Measurements from ENCODE around the gene IL1RN. TPM values are rescaled to one million over a fixed set of nuclear protein-coding genes. Genes with fewer than 3 reads are reported as not detected.

The IL1RN gene
- total and polyA plus RNA-seq, 2 of the 8 experiments (the other 6 are each of a cell fraction or from before 2014, with no cell fraction given), result not detected

DNA sequence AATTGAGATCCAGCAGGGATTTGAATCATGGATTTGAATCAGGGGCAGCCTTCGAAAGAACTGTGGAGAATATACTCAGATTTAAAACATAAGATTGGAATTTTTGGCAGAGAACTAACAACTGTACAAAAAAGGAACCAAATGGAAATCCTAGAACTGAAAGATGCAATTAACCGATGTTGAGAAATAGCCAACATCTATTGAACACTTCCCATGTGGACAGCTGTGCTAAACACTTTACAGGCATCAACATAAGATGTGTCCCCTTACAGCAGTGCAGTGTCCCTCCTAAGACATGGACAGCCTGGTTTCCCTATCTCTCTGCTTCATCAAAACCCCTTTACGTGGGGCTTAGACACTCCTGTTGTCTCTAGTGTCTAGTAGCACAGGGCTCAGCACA, 3.7 kb upstream of the IL1RN start:
- H3K9me3 ChIP-seq (ENCODE audit: insufficient read depth in 2 of 2, low read depth in 1 of 2, low read length in 1 of 2), result no peaks in the 10 kb centered on the region
- no peak overlapping the region for H2BK12ac ChIP-seq (ENCODE audit: low read depth, low read length)
- no peak overlapping the region for H2BK5ac ChIP-seq (ENCODE audit: low read depth, low read length)
- H2BK20ac ChIP-seq (ENCODE audit: low read length), result no peak overlapping the region
- no peak overlapping the region for H2AFZ ChIP-seq (ENCODE audit: low read length)
- no peaks in the 10 kb centered on the region for H3K36me3 ChIP-seq (ENCODE audit: control insufficient read depth in 2 of 4, insufficient read depth in 4 of 4, low read length in 3 of 4)
- ChIA-PET POLR2A (ENCODE audit: partially characterized antibody) (no interaction called here), CTCF (ENCODE audit: partially characterized antibody) (interaction anchor here (1.6 to 1.7 kb wide), 2 partner anchors 10 to 13 kb away, joined by 4 to 9 read pairs; no protein-coding TSS in a partner anchor)
- no peak overlapping the region for H3K56ac ChIP-seq (replicated peaks; ENCODE audit: insufficient read length, low read depth, low read length)
- TF ChIP-seq, protein P1, sequence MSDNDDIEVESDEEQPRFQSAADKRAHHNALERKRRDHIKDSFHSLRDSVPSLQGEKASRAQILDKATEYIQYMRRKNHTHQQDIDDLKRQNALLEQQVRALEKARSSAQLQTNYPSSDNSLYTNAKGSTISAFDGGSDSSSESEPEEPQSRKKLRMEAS (IDR thresholded peaks at IDR 0.05), result no peak
- TF ChIP-seq SIN3A (conservative IDR thresholded peaks at IDR 0.05 in 1 of 2, IDR thresholded peaks at IDR 0.05 in 1 of 2; ENCODE audit: low read depth in 1 of 2, low read length in 2 of 2) (no peak), KDM5A (IDR thresholded peaks at IDR 0.05; ENCODE audit: low read length) (no peak), EGR1 (IDR thresholded peaks at IDR 0.05; ENCODE audit: borderline replicate concordance, low read depth, low read length) (no peak), TBP (IDR thresholded peaks at IDR 0.05; ENCODE audit: low read depth, low read length) (no peak), EZH2 (IDR thresholded peaks at IDR 0.05; ENCODE audit: low read depth, low read length, severe bottlenecking) (no peak), CREB1 (IDR thresholded peaks at IDR 0.05) (no peak), TCF12 (IDR thresholded peaks at IDR 0.05; ENCODE audit: low read depth, low read length) (no peak), RXRA (IDR thresholded peaks at IDR 0.05; ENCODE audit: insufficient read depth, low read depth, low read length) (no peak), CEBPB (IDR thresholded peaks at IDR 0.05; ENCODE audit: low read depth, low read length) (no peak), NRF1 (IDR thresholded peaks at IDR 0.05; ENCODE audit: low read depth, low read length) (no peak)
- TF ChIP-seq, protein P2, sequence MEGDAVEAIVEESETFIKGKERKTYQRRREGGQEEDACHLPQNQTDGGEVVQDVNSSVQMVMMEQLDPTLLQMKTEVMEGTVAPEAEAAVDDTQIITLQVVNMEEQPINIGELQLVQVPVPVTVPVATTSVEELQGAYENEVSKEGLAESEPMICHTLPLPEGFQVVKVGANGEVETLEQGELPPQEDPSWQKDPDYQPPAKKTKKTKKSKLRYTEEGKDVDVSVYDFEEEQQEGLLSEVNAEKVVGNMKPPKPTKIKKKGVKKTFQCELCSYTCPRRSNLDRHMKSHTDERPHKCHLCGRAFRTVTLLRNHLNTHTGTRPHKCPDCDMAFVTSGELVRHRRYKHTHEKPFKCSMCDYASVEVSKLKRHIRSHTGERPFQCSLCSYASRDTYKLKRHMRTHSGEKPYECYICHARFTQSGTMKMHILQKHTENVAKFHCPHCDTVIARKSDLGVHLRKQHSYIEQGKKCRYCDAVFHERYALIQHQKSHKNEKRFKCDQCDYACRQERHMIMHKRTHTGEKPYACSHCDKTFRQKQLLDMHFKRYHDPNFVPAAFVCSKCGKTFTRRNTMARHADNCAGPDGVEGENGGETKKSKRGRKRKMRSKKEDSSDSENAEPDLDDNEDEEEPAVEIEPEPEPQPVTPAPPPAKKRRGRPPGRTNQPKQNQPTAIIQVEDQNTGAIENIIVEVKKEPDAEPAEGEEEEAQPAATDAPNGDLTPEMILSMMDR (IDR thresholded peaks at IDR 0.05; ENCODE audit: control extremely low read depth in 1 of 3, insufficient read depth in 1 of 3, low read depth in 1 of 3, low read length in 3 of 3), result no peak
- H4K91ac ChIP-seq (replicated peaks; ENCODE audit: insufficient read length, low read length), result no peak overlapping the region
- H3K23me2 ChIP-seq (ENCODE audit: low read depth, low read length), result no peaks in the 10 kb centered on the region
- peaks cover 0 to 2% of the 10 kb centered on the region in 2 experiments for H4K20me1 ChIP-seq (replicated peaks in 1 of 2; ENCODE audit: control insufficient read depth in 1 of 2, insufficient read depth in 2 of 2, low read length in 2 of 2)
- no peaks in the 10 kb centered on the region for H3K79me2 ChIP-seq (ENCODE audit: control insufficient read depth in 1 of 2, insufficient read depth in 2 of 2, low read length in 2 of 2)
- H3K27ac ChIP-seq (ENCODE audit: low read depth, low read length), result no peak overlapping the region
- no peaks in the 10 kb centered on the region for H3K79me1 ChIP-seq (ENCODE audit: low read depth, low read length)
- H3K18ac ChIP-seq (ENCODE audit: extremely low read depth, low read length), result no peak overlapping the region
- H3K4ac ChIP-seq (replicated peaks; ENCODE audit: insufficient read length, low read depth, low read length), result no peak overlapping the region
- H2AK5ac ChIP-seq (ENCODE audit: low read depth, low read length), result no peak overlapping the region
- H3K4me2 ChIP-seq (ENCODE audit: insufficient read depth in 1 of 2, low read depth in 2 of 2, low read length in 2 of 2), result no peak overlapping the region
- no peak overlapping the region for H3K4me3 ChIP-seq (ENCODE audit: extremely low read depth in 1 of 4, insufficient read depth in 2 of 4, low read depth in 3 of 4, low read length in 4 of 4)
- 90% methylated on average over 3 of the region's 3 CpGs; no CpG with 5 or more reads in 1 of the 2 experiments for WGBS, 2 experiments (ENCODE audit: extremely low coverage in 1 of 2, insufficient coverage in 1 of 2, insufficient read length in 1 of 2, insufficient replicate concordance in 2 of 2, low coverage in 1 of 2, low lambda C conversion rate in 2 of 2, missing lambda C conversion rate in 1 of 2)
- H3K27me3 ChIP-seq (replicated peaks in 1 of 4; ENCODE audit: control insufficient read depth in 3 of 4, extremely low read depth in 1 of 4, insufficient read depth in 3 of 4, low read length in 3 of 4), result no peaks in the 10 kb centered on the region
- no peak overlapping the region for H4K5ac ChIP-seq (ENCODE audit: insufficient read length, low read depth, low read length)
- FAIRE-seq (no peak), DNase-seq (ENCODE audit: low read depth in 1 of 2, low spot score in 2 of 2) (no peak)
- no peak overlapping the region for H3K14ac ChIP-seq (ENCODE audit: insufficient read length)
- no peak overlapping the region for H3K23ac ChIP-seq (ENCODE audit: insufficient read length)
- no peak overlapping the region for H3K9ac ChIP-seq (replicated peaks in 1 of 4; ENCODE audit: extremely low read depth in 1 of 4, low read depth in 3 of 4, low read length in 3 of 4)
- H2BK120ac ChIP-seq (replicated peaks; ENCODE audit: low read depth, low read length), result no peak overlapping the region
- no peaks in the 10 kb centered on the region for H3K4me1 ChIP-seq (replicated peaks in 1 of 4; ENCODE audit: control insufficient read depth in 3 of 4, insufficient read depth in 4 of 4, low read length in 3 of 4)
- no peak overlapping the region for H2BK15ac ChIP-seq (ENCODE audit: low read length)
- no peak overlapping the region for H4K8ac ChIP-seq (ENCODE audit: extremely low read depth, insufficient read depth, low read length)

Measured in H1 (cell line).